ENCODE data around the gene CNTN5. TPM values are rescaled to one million over a fixed set of nuclear protein-coding genes. Genes with fewer than 3 reads are reported as not detected.

The CNTN5 gene
- total and polyA plus RNA-seq, 2 donors (not counting 1 experiment from before 2014, with no cell fraction given): not detected

DNA sequence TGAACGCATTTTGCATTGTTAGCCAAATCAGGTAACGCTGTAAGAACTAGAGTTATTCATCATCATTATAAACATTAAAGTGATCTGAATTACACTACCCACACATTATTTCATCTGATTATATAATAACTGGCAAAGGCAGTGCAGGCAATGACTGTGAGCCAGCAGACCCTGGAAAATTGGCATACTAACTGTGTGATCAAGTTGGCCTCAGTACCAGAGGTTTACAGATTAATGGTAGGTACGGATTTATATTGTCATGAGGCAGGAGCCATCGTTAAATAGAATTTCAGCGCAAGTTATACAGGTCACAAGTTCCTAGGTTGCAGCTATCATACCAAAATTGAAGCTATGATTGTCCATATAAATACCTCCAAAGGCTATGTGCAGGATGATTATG, 225.4 kb downstream of the CNTN5 start:
- H3K4me3 ChIP-seq (ENCODE audit: control extremely low read depth in 1 of 5, extremely low read depth in 1 of 5, insufficient read depth in 1 of 5, low read depth in 2 of 5, low read length in 4 of 5): no peak overlapping the region
- POLR2A ChIA-PET: no interaction called here
- Mint-ChIP-seq H3K4me1 (no peaks in the 10 kb centered on the region), H3K9me3 (ENCODE audit: insufficient read depth) (no peaks in the 10 kb centered on the region), H3K27ac (no peak overlapping the region), H3K4me3 (no peak overlapping the region), H3K27me3 (no peaks in the 10 kb centered on the region)
- no peak overlapping the region for H3K4me2 ChIP-seq (replicated peaks; ENCODE audit: low read depth, low read length, poor library complexity, severe bottlenecking)
- DNase-seq (no peak), ATAC-seq (ENCODE audit: low read depth) (no peak)
- H3K36me3 ChIP-seq (replicated peaks in 1 of 2; ENCODE audit: control extremely low read depth in 1 of 2, control insufficient read depth in 1 of 2, extremely low read depth in 1 of 2, insufficient read depth in 2 of 2, low read length in 1 of 2): no peaks in the 10 kb centered on the region
- no peak overlapping the region for H2AFZ ChIP-seq (ENCODE audit: insufficient read depth, low read depth, low read length, poor library complexity, severe bottlenecking)
- intact Hi-C loops (cut with micrococcal nuclease): no loop called here
- H3K79me2 ChIP-seq (ENCODE audit: control insufficient read depth, insufficient read depth, low read length): no peaks in the 10 kb centered on the region
- H3K27me3 ChIP-seq (replicated peaks in 1 of 4; ENCODE audit: control extremely low read depth in 1 of 4, control insufficient read depth in 3 of 4, insufficient read depth in 4 of 4, low read length in 3 of 4): no peaks in the 10 kb centered on the region
- no peaks in the 10 kb centered on the region for H4K20me1 ChIP-seq (ENCODE audit: control insufficient read depth, insufficient read depth, low read length, poor library complexity, severe bottlenecking)
- H3K27ac ChIP-seq (ENCODE audit: low read length in 2 of 2): no peak overlapping the region
- 100% methylated on average over 1 of the region's 5 CpGs for WGBS (ENCODE audit: insufficient coverage)
- no peak overlapping the region for H3K9ac ChIP-seq (ENCODE audit: low read length)
- TF ChIP-seq, protein P1, sequence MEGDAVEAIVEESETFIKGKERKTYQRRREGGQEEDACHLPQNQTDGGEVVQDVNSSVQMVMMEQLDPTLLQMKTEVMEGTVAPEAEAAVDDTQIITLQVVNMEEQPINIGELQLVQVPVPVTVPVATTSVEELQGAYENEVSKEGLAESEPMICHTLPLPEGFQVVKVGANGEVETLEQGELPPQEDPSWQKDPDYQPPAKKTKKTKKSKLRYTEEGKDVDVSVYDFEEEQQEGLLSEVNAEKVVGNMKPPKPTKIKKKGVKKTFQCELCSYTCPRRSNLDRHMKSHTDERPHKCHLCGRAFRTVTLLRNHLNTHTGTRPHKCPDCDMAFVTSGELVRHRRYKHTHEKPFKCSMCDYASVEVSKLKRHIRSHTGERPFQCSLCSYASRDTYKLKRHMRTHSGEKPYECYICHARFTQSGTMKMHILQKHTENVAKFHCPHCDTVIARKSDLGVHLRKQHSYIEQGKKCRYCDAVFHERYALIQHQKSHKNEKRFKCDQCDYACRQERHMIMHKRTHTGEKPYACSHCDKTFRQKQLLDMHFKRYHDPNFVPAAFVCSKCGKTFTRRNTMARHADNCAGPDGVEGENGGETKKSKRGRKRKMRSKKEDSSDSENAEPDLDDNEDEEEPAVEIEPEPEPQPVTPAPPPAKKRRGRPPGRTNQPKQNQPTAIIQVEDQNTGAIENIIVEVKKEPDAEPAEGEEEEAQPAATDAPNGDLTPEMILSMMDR (IDR thresholded peaks at IDR 0.05): no peak
- no peak for TF ChIP-seq EZH2 (IDR thresholded peaks at IDR 0.05; ENCODE audit: borderline replicate concordance, insufficient read depth, low read depth, low read length, poor library complexity, severe bottlenecking)
- H3K9me3 ChIP-seq (ENCODE audit: control extremely low read depth in 1 of 3, control insufficient read depth in 2 of 3, insufficient read depth in 1 of 3, low read length in 2 of 3): no peaks in the 10 kb centered on the region
- no peaks in the 10 kb centered on the region for H3K4me1 ChIP-seq (ENCODE audit: control insufficient read depth in 2 of 2, insufficient read depth in 2 of 2, low read length in 2 of 2)
- CTCF ChIA-PET: no interaction called here

DNA sequence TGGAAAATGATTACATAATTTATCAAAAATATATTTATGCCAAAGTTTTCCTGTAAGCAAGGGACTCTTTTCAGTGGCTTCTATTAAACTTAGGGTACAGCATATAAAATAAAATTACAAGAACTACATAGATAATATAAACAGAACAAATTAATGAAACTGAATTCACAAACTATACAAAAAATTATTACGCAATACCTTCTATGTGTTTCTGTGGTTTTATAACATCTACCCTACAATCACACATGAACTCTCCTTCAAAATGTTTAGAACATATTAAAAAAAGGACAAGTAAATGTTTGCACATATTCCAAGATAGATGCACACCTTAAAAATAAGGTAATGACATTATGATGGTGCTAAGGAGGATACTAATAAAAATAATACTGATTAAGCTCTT, 235.9 kb downstream of the CNTN5 start:
- Histone ChIP-seq H3K4me3 (ENCODE audit: control extremely low read depth in 1 of 5, extremely low read depth in 1 of 5, insufficient read depth in 1 of 5, low read depth in 2 of 5, low read length in 4 of 5) (no peak overlapping the region), H3K9me3 (ENCODE audit: control extremely low read depth in 1 of 3, control insufficient read depth in 2 of 3, insufficient read depth in 1 of 3, low read length in 2 of 3) (no peaks in the 10 kb centered on the region), H3K79me2 (ENCODE audit: control insufficient read depth, insufficient read depth, low read length) (no peaks in the 10 kb centered on the region), H3K4me2 (replicated peaks; ENCODE audit: low read depth, low read length, poor library complexity, severe bottlenecking) (no peak overlapping the region), H3K27ac (ENCODE audit: low read length in 2 of 2) (no peak overlapping the region), H3K9ac (ENCODE audit: low read length) (no peak overlapping the region), H3K27me3 (replicated peaks in 1 of 4; ENCODE audit: control extremely low read depth in 1 of 4, control insufficient read depth in 3 of 4, insufficient read depth in 4 of 4, low read length in 3 of 4) (no peaks in the 10 kb centered on the region), H4K20me1 (ENCODE audit: control insufficient read depth, insufficient read depth, low read length, poor library complexity, severe bottlenecking) (no peaks in the 10 kb centered on the region), H2AFZ (ENCODE audit: insufficient read depth, low read depth, low read length, poor library complexity, severe bottlenecking) (no peak overlapping the region), H3K4me1 (ENCODE audit: control insufficient read depth in 2 of 2, insufficient read depth in 2 of 2, low read length in 2 of 2) (no peaks in the 10 kb centered on the region), H3K36me3 (replicated peaks in 1 of 2; ENCODE audit: control extremely low read depth in 1 of 2, control insufficient read depth in 1 of 2, extremely low read depth in 1 of 2, insufficient read depth in 2 of 2, low read length in 1 of 2) (no peaks in the 10 kb centered on the region)
- no peak for ATAC-seq (ENCODE audit: low read depth)
- Mint-ChIP-seq H3K4me3 (no peak overlapping the region), H3K27ac (no peak overlapping the region), H3K4me1 (no peaks in the 10 kb centered on the region), H3K27me3 (no peaks in the 10 kb centered on the region), H3K9me3 (ENCODE audit: insufficient read depth) (peaks cover 4% of the 10 kb centered on the region)
- ChIA-PET POLR2A (no interaction called here), CTCF (no interaction called here)
- WGBS (ENCODE audit: insufficient coverage): no CpG with 5 or more reads among the region's 1 CpG
- intact Hi-C loops (cut with micrococcal nuclease): no loop called here
- TF ChIP-seq, protein P1 (IDR thresholded peaks at IDR 0.05): no peak
- TF ChIP-seq EZH2 (IDR thresholded peaks at IDR 0.05; ENCODE audit: borderline replicate concordance, insufficient read depth, low read depth, low read length, poor library complexity, severe bottlenecking): no peak
- DNase-seq: no peak

Measured in B cell (primary cell).